ENCODE results near the gene CCDC71L. TPM values are rescaled to one million over a fixed set of nuclear protein-coding genes. Genes with fewer than 3 reads are reported as not detected.

The CCDC71L gene
- polyA plus RNA-seq, 3 donors = 2.9 to 5.1 (median 3.5) TPM

GRCh38 chr7:106611911-106612310 lies 49.0 kb downstream of the CCDC71L start:
- no peak overlapping the region for H3K27ac Mint-ChIP-seq
- Histone ChIP-seq H3K27ac (ENCODE audit: low read depth in 1 of 2, low read length in 2 of 2) (no peak overlapping the region), H3K4me1 (ENCODE audit: control insufficient read depth in 1 of 2, insufficient read depth in 2 of 2, low read length in 2 of 2) (no peaks in the 10 kb centered on the region), H3K4me3 (replicated peaks in 1 of 3; ENCODE audit: low read depth in 2 of 3, low read length in 3 of 3) (no peak overlapping the region), H3K9me3 (replicated peaks in 1 of 2; ENCODE audit: control insufficient read depth in 1 of 2, insufficient read depth in 1 of 2, low read length in 2 of 2) (no peaks in the 10 kb centered on the region), H3K4me2 (replicated peaks; ENCODE audit: extremely low read depth, low read length, poor library complexity, severe bottlenecking) (no peak overlapping the region), H3K9ac (ENCODE audit: insufficient read depth, low read length, poor library complexity, severe bottlenecking) (no peak overlapping the region), H3K79me2 (ENCODE audit: insufficient read depth, low read length) (no peaks in the 10 kb centered on the region), H2AFZ (ENCODE audit: insufficient read depth, low read depth, low read length, poor library complexity, severe bottlenecking) (no peak overlapping the region), H4K20me1 (ENCODE audit: insufficient read depth, low read length) (no peaks in the 10 kb centered on the region), H3K36me3 (replicated peaks in 1 of 2; ENCODE audit: control insufficient read depth in 1 of 2, insufficient read depth in 2 of 2, low read length in 2 of 2) (no peaks in the 10 kb centered on the region), H3K27me3 (ENCODE audit: control insufficient read depth in 2 of 2, insufficient read depth in 2 of 2, low read length in 2 of 2) (no peaks in the 10 kb centered on the region)
- no peaks in the 10 kb centered on the region for H3K4me1 Mint-ChIP-seq
- intact Hi-C loops (cut with micrococcal nuclease) = no loop called here
- peaks cover 2 to 9% (median 6%) of the 10 kb centered on the region in 7 donors for H3K9me3 Mint-ChIP-seq
- H3K36me3 Mint-ChIP-seq = no peaks in the 10 kb centered on the region
- peaks cover 0 to 2% (median 0%) of the 10 kb centered on the region in 3 donors for H3K27me3 Mint-ChIP-seq (ENCODE audit: low read depth in 3 of 3)
- no peak for DNase-seq
- H3K4me3 Mint-ChIP-seq = no peak overlapping the region
- TF ChIP-seq CTCF (IDR thresholded peaks at IDR 0.05) = no peak
- WGBS (ENCODE audit: insufficient coverage) = no CpG with 5 or more reads among the region's 3 CpGs

- H3K4me2 ChIP-seq (replicated peaks; ENCODE audit: extremely low read depth, low read length, poor library complexity, severe bottlenecking) = no peak overlapping the region
- no peaks in the 10 kb centered on the region for H3K27me3 ChIP-seq (ENCODE audit: control insufficient read depth in 2 of 2, insufficient read depth in 2 of 2, low read length in 2 of 2)
- Mint-ChIP-seq H3K9me3 (peaks cover 2 to 9% (median 6%) of the 10 kb centered on the region in 7 donors), H3K27me3 (ENCODE audit: low read depth in 3 of 3) (peaks cover 0 to 2% (median 0%) of the 10 kb centered on the region in 3 donors), H3K4me3 (no peak overlapping the region), H3K27ac (no peak overlapping the region), H3K36me3 (no peaks in the 10 kb centered on the region), H3K4me1 (no peaks in the 10 kb centered on the region)
- no peaks in the 10 kb centered on the region for H4K20me1 ChIP-seq (ENCODE audit: insufficient read depth, low read length)
- no peak overlapping the region for H3K9ac ChIP-seq (ENCODE audit: insufficient read depth, low read length, poor library complexity, severe bottlenecking)
- no peak for TF ChIP-seq CTCF (IDR thresholded peaks at IDR 0.05)
- no peaks in the 10 kb centered on the region for H3K4me1 ChIP-seq (ENCODE audit: control insufficient read depth in 1 of 2, insufficient read depth in 2 of 2, low read length in 2 of 2)
- H2AFZ ChIP-seq (ENCODE audit: insufficient read depth, low read depth, low read length, poor library complexity, severe bottlenecking) = no peak overlapping the region
- H3K79me2 ChIP-seq (ENCODE audit: insufficient read depth, low read length) = no peaks in the 10 kb centered on the region
- no peak for DNase-seq
- H3K27ac ChIP-seq (ENCODE audit: low read depth in 1 of 2, low read length in 2 of 2) = no peak overlapping the region
- no peaks in the 10 kb centered on the region for H3K9me3 ChIP-seq (replicated peaks in 1 of 2; ENCODE audit: control insufficient read depth in 1 of 2, insufficient read depth in 1 of 2, low read length in 2 of 2)
- H3K36me3 ChIP-seq (replicated peaks in 1 of 2; ENCODE audit: control insufficient read depth in 1 of 2, insufficient read depth in 2 of 2, low read length in 2 of 2) = no peaks in the 10 kb centered on the region
- no peak overlapping the region for H3K4me3 ChIP-seq (replicated peaks in 1 of 3; ENCODE audit: low read depth in 2 of 3, low read length in 3 of 3)
- WGBS (ENCODE audit: insufficient coverage) = no CpG with 5 or more reads among the region's 6 CpGs
- intact Hi-C loops (cut with micrococcal nuclease) = no loop called here
These were observed 49.7 kb downstream of the CCDC71L start for GRCh38 chr7:106610996-106611886.
